ENCODE measurements around the gene AP1G1. TPM values are rescaled to one million over a fixed set of nuclear protein-coding genes. Genes with fewer than 3 reads are reported as not detected.

AP1G1 gene
- polyA plus RNA-seq, 1 donor (not counting 4 experiments of a cell fraction or from before 2014, with no cell fraction given): 62.5 TPM

GRCh38 chr16:71738855-71739254 is 69.8 kb downstream of the AP1G1 start:
- Histone ChIP-seq H3K9ac (ENCODE audit: control insufficient read depth, extremely low read depth, insufficient read depth, low read length) (no peak overlapping the region), H3K4me2 (ENCODE audit: control insufficient read depth, extremely low read depth, insufficient read depth, low read depth, low read length) (no peak overlapping the region), H3K9me3 (ENCODE audit: control insufficient read depth, low read depth, low read length) (no peaks in the 10 kb centered on the region), H3K27ac (ENCODE audit: control insufficient read depth, insufficient read depth, low read length) (no peak overlapping the region), H3K9me1 (ENCODE audit: control insufficient read depth, extremely low read depth, insufficient read depth, low read length) (no peaks in the 10 kb centered on the region), H2AFZ (ENCODE audit: control insufficient read depth, low read length) (no peak overlapping the region), H3K27me3 (ENCODE audit: control insufficient read depth, extremely low read depth, insufficient read depth, low read length) (no peaks in the 10 kb centered on the region), H3K4me3 (ENCODE audit: control insufficient read depth in 2 of 3, extremely low read depth in 1 of 3, insufficient read depth in 2 of 3, low read depth in 1 of 3, low read length in 3 of 3) (no peak overlapping the region), H4K20me1 (ENCODE audit: control insufficient read depth, extremely low read depth, insufficient read depth, low read length) (no peaks in the 10 kb centered on the region), H3K79me2 (ENCODE audit: control insufficient read depth, insufficient read depth, low read length) (no peaks in the 10 kb centered on the region), H3K4me1 (ENCODE audit: control insufficient read depth, extremely low read depth, insufficient read depth, low read length) (no peaks in the 10 kb centered on the region), H3K36me3 (ENCODE audit: control insufficient read depth in 2 of 2, extremely low read depth in 1 of 2, insufficient read depth in 2 of 2, low read length in 2 of 2) (peaks cover 8 to 9% of the 10 kb centered on the region in 2 experiments)
- TF ChIP-seq, protein P1, sequence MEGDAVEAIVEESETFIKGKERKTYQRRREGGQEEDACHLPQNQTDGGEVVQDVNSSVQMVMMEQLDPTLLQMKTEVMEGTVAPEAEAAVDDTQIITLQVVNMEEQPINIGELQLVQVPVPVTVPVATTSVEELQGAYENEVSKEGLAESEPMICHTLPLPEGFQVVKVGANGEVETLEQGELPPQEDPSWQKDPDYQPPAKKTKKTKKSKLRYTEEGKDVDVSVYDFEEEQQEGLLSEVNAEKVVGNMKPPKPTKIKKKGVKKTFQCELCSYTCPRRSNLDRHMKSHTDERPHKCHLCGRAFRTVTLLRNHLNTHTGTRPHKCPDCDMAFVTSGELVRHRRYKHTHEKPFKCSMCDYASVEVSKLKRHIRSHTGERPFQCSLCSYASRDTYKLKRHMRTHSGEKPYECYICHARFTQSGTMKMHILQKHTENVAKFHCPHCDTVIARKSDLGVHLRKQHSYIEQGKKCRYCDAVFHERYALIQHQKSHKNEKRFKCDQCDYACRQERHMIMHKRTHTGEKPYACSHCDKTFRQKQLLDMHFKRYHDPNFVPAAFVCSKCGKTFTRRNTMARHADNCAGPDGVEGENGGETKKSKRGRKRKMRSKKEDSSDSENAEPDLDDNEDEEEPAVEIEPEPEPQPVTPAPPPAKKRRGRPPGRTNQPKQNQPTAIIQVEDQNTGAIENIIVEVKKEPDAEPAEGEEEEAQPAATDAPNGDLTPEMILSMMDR (optimal IDR thresholded peaks at IDR 0.05 in 1 of 3, IDR thresholded peaks at IDR 0.05 in 1 of 3, conservative IDR thresholded peaks at IDR 0.05 in 1 of 3; ENCODE audit: extremely low read depth in 1 of 3, insufficient read depth in 2 of 3, low read length in 3 of 3): no peak
- FAIRE-seq (no peak), DNase-seq (ENCODE audit: low read depth, low spot score) (no peak)
- dilution Hi-C loops (cut with MboI; ENCODE audit: extremely low pct_ligation_motif_present, low sequenced_read_pairs): no loop called here

GRCh38 chr16:71737501-71737900 is 71.1 kb downstream of the AP1G1 start:
- Histone ChIP-seq H2AFZ (ENCODE audit: control insufficient read depth, low read length) (no peak overlapping the region), H4K20me1 (ENCODE audit: control insufficient read depth, extremely low read depth, insufficient read depth, low read length) (no peaks in the 10 kb centered on the region), H3K4me1 (ENCODE audit: control insufficient read depth, extremely low read depth, insufficient read depth, low read length) (no peaks in the 10 kb centered on the region), H3K27ac (ENCODE audit: control insufficient read depth, insufficient read depth, low read length) (no peak overlapping the region), H3K9me1 (ENCODE audit: control insufficient read depth, extremely low read depth, insufficient read depth, low read length) (no peaks in the 10 kb centered on the region), H3K9ac (ENCODE audit: control insufficient read depth, extremely low read depth, insufficient read depth, low read length) (no peak overlapping the region), H3K27me3 (ENCODE audit: control insufficient read depth, extremely low read depth, insufficient read depth, low read length) (no peaks in the 10 kb centered on the region), H3K4me2 (ENCODE audit: control insufficient read depth, extremely low read depth, insufficient read depth, low read depth, low read length) (no peak overlapping the region), H3K36me3 (ENCODE audit: control insufficient read depth in 2 of 2, extremely low read depth in 1 of 2, insufficient read depth in 2 of 2, low read length in 2 of 2) (peaks cover 16 to 19% of the 10 kb centered on the region in 2 experiments), H3K9me3 (ENCODE audit: control insufficient read depth, low read depth, low read length) (no peaks in the 10 kb centered on the region), H3K79me2 (ENCODE audit: control insufficient read depth, insufficient read depth, low read length) (no peaks in the 10 kb centered on the region), H3K4me3 (ENCODE audit: control insufficient read depth in 2 of 3, extremely low read depth in 1 of 3, insufficient read depth in 2 of 3, low read depth in 1 of 3, low read length in 3 of 3) (no peak overlapping the region)
- no peak for FAIRE-seq
- TF ChIP-seq, protein P1 (optimal IDR thresholded peaks at IDR 0.05 in 1 of 3, IDR thresholded peaks at IDR 0.05 in 1 of 3, conservative IDR thresholded peaks at IDR 0.05 in 1 of 3; ENCODE audit: extremely low read depth in 1 of 3, insufficient read depth in 2 of 3, low read length in 3 of 3): no peak
- TF ChIP-seq EZH2 (IDR thresholded peaks at IDR 0.05; ENCODE audit: low read length): no peak
- DNase-seq (ENCODE audit: low read depth, low spot score): no peak
- dilution Hi-C loops (cut with MboI; ENCODE audit: extremely low pct_ligation_motif_present, low sequenced_read_pairs): no loop called here

All from keratinocyte (primary cell).